DND-41 (cell line): ENCODE data around the gene ABCG5.

Experiments used
- CTCF ChIP-seq: IDR thresholded peaks from 2 replicates; pipeline ENCODE4 v1.5.1; 2012; ENCODE audit warnings: borderline replicate concordance, low read length, moderate library complexity, mild to moderate bottlenecking; ENCODE audit not compliant: poor library complexity, severe bottlenecking; ENCODE audit errors: extremely low read depth
- EZH2 ChIP-seq: IDR thresholded peaks from 3 replicates; pipeline ENCODE4 v1.6.1; 2012; ENCODE audit warnings: borderline replicate concordance, low read depth, mild to moderate bottlenecking, moderate library complexity, low read length, inconsistent platforms; ENCODE audit not compliant: severe bottlenecking

- no peak for TF ChIP-seq CTCF
- no peak for TF ChIP-seq EZH2
These were observed 40.6 kb upstream of the ABCG5 start for GRCh38 chr2:43879261-43879660.
